ENCODE results near the gene ACP7. TPM values are rescaled to one million over a fixed set of nuclear protein-coding genes. Genes with fewer than 3 reads are reported as not detected.
A peak's percentile ranks its signal among the peaks of the same experiment; 100 is the strongest.

Gene ACP7
- total and polyA plus RNA-seq, 9 of the 15 experiments (the other 6 are each of a cell fraction or from before 2014, with no cell fraction given), result not detected

DNA sequence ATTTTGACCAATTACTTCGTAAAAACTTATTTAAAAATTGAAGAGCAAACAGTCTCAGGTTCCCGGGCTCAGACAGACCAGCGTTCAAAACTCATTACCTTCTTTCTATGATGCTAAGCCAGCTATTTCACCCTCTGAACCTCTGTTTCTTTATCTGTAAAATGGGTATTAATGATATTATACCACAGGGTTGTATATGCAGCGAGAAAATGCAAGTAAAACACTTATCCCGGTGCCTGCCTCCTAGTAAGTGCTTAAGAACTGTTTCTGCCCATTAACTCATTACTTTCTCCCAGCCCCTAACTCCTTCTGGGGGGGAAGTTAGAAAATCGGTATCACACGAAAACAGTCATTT is 41.0 kb downstream of the ACP7 start (continued):
- TF ChIP-seq FOSL1 (tag; conservative IDR thresholded peaks at IDR 0.05) (peak; percentile 52), NKRF (IDR thresholded peaks at IDR 0.05; ENCODE audit: borderline replicate concordance) (0 out of 2 replicates have a peak, but pooled peaks have one; percentile 24), PHTF2 (CRISPR knock-in tag; IDR thresholded peaks at IDR 0.05) (0 out of 2 replicates have a peak, but pooled peaks have one; percentile 60), ZNF175 (CRISPR knock-in tag; IDR thresholded peaks at IDR 0.05; ENCODE audit: low read depth) (0 out of 2 replicates have a peak, but pooled peaks have one; percentile 15), ZBTB33 (CRISPR knock-in tag; IDR thresholded peaks at IDR 0.05) (no peak; the same call in 1 of the 2 replicates), EP400 (IDR thresholded peaks at IDR 0.05) (0 out of 2 replicates have a peak, but pooled peaks have one; percentile 8), CBX1 (IDR thresholded peaks at IDR 0.05; ENCODE audit: low read depth) (peak; percentile 91), SAFB2 (IDR thresholded peaks at IDR 0.05; ENCODE audit: borderline replicate concordance, low read depth, low read length, severe bottlenecking) (no peak), HDAC2 (IDR thresholded peaks at IDR 0.05) (peak; percentile 99), ZBTB40 (IDR thresholded peaks at IDR 0.05) (0 out of 2 replicates have a peak, but pooled peaks have one; percentile 9), ZBTB40 (CRISPR knock-in tag; IDR thresholded peaks at IDR 0.05) (no peak)
- TF ChIP-seq, protein P1, sequence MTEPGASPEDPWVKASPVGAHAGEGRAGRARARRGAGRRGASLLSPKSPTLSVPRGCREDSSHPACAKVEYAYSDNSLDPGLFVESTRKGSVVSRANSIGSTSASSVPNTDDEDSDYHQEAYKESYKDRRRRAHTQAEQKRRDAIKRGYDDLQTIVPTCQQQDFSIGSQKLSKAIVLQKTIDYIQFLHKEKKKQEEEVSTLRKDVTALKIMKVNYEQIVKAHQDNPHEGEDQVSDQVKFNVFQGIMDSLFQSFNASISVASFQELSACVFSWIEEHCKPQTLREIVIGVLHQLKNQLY (CRISPR knock-in tag; conservative IDR thresholded peaks at IDR 0.05), result no peak

Measured in K562 (cell line).